ENCODE measurements around the gene DEFB129. TPM values are rescaled to one million over a fixed set of nuclear protein-coding genes. Genes with fewer than 3 reads are reported as not detected.

DEFB129 gene
- polyA plus RNA-seq, 1 donor from 2014 or later: not detected

DNA sequence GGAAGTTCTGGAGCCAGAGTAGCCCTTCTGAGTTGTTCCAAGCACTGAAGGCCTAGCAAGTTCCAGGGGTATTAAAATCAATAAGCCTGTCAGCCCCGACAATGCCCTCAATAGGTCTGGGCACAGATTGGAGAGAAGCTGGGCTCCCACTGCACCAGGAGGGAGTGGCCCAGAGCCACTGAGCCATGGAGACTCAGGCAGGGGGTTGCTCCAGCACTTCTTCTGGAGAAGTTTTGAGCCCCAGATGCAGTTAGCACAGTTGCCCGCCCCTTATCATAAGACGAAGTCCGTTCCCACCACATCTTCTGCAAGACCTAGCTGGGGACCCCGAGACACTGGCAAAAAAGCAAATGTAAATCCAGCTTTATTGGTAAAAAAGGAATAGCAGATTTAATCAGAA is 43.5 kb downstream of the DEFB129 start:
- Histone ChIP-seq H3K79me2 (replicated peaks; ENCODE audit: insufficient read depth, low read length) (no peaks in the 10 kb centered on the region), H4K20me1 (ENCODE audit: insufficient read depth) (no peaks in the 10 kb centered on the region), H3K4me3 (ENCODE audit: low read length) (no peak overlapping the region), H3K27me3 (ENCODE audit: insufficient read depth, low read depth, low read length) (no peaks in the 10 kb centered on the region), H3K36me3 (ENCODE audit: insufficient read depth, low read length) (no peaks in the 10 kb centered on the region), H3K9me2 (ENCODE audit: insufficient read depth, low read length) (no peaks in the 10 kb centered on the region), H2AFZ (ENCODE audit: low read depth, low read length) (no peak overlapping the region), H3K9me3 (ENCODE audit: low read length) (no peaks in the 10 kb centered on the region), H3K9ac (ENCODE audit: low read length) (no peak overlapping the region), H3K27ac (ENCODE audit: low read length) (no peak overlapping the region), H3K4me2 (ENCODE audit: low read length) (no peak overlapping the region), H3F3A (ENCODE audit: insufficient read depth, low read length, poor library complexity, severe bottlenecking) (no peaks in the 10 kb centered on the region)
- TF ChIP-seq EZH2 (IDR thresholded peaks at IDR 0.05; ENCODE audit: borderline replicate concordance, insufficient read depth, low read length, poor library complexity, severe bottlenecking) (no peak), SMC3 (conservative IDR thresholded peaks at IDR 0.05; ENCODE audit: poor library complexity) (no peak), MXI1 (conservative IDR thresholded peaks at IDR 0.05; ENCODE audit: poor library complexity, severe bottlenecking) (no peak), RAD21 (conservative IDR thresholded peaks at IDR 0.05) (no peak), POLR2AphosphoS5 (IDR thresholded peaks at IDR 0.05) (no peak), TAF1 (IDR thresholded peaks at IDR 0.05; ENCODE audit: low read depth) (no peak), EP300 (conservative IDR thresholded peaks at IDR 0.05; ENCODE audit: poor library complexity, severe bottlenecking) (no peak)
- TF ChIP-seq, protein P1, sequence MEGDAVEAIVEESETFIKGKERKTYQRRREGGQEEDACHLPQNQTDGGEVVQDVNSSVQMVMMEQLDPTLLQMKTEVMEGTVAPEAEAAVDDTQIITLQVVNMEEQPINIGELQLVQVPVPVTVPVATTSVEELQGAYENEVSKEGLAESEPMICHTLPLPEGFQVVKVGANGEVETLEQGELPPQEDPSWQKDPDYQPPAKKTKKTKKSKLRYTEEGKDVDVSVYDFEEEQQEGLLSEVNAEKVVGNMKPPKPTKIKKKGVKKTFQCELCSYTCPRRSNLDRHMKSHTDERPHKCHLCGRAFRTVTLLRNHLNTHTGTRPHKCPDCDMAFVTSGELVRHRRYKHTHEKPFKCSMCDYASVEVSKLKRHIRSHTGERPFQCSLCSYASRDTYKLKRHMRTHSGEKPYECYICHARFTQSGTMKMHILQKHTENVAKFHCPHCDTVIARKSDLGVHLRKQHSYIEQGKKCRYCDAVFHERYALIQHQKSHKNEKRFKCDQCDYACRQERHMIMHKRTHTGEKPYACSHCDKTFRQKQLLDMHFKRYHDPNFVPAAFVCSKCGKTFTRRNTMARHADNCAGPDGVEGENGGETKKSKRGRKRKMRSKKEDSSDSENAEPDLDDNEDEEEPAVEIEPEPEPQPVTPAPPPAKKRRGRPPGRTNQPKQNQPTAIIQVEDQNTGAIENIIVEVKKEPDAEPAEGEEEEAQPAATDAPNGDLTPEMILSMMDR (IDR thresholded peaks at IDR 0.05; ENCODE audit: poor library complexity, severe bottlenecking): no peak
- TF ChIP-seq, protein P2, sequence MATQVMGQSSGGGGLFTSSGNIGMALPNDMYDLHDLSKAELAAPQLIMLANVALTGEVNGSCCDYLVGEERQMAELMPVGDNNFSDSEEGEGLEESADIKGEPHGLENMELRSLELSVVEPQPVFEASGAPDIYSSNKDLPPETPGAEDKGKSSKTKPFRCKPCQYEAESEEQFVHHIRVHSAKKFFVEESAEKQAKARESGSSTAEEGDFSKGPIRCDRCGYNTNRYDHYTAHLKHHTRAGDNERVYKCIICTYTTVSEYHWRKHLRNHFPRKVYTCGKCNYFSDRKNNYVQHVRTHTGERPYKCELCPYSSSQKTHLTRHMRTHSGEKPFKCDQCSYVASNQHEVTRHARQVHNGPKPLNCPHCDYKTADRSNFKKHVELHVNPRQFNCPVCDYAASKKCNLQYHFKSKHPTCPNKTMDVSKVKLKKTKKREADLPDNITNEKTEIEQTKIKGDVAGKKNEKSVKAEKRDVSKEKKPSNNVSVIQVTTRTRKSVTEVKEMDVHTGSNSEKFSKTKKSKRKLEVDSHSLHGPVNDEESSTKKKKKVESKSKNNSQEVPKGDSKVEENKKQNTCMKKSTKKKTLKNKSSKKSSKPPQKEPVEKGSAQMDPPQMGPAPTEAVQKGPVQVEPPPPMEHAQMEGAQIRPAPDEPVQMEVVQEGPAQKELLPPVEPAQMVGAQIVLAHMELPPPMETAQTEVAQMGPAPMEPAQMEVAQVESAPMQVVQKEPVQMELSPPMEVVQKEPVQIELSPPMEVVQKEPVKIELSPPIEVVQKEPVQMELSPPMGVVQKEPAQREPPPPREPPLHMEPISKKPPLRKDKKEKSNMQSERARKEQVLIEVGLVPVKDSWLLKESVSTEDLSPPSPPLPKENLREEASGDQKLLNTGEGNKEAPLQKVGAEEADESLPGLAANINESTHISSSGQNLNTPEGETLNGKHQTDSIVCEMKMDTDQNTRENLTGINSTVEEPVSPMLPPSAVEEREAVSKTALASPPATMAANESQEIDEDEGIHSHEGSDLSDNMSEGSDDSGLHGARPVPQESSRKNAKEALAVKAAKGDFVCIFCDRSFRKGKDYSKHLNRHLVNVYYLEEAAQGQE (IDR thresholded peaks at IDR 0.05; ENCODE audit: borderline replicate concordance): no peak

GRCh38 chr20:271069-271468 is 44.0 kb downstream of the DEFB129 start:
- Histone ChIP-seq H2AFZ (ENCODE audit: low read depth, low read length) (no peak overlapping the region), H3F3A (ENCODE audit: insufficient read depth, low read length, poor library complexity, severe bottlenecking) (no peaks in the 10 kb centered on the region), H3K27ac (ENCODE audit: low read length) (no peak overlapping the region), H3K36me3 (ENCODE audit: insufficient read depth, low read length) (no peaks in the 10 kb centered on the region), H4K20me1 (ENCODE audit: insufficient read depth) (no peaks in the 10 kb centered on the region), H3K9me2 (ENCODE audit: insufficient read depth, low read length) (no peaks in the 10 kb centered on the region), H3K79me2 (replicated peaks; ENCODE audit: insufficient read depth, low read length) (no peaks in the 10 kb centered on the region), H3K4me3 (ENCODE audit: low read length) (no peak overlapping the region), H3K27me3 (ENCODE audit: insufficient read depth, low read depth, low read length) (no peaks in the 10 kb centered on the region), H3K9ac (ENCODE audit: low read length) (no peak overlapping the region), H3K4me2 (ENCODE audit: low read length) (no peak overlapping the region), H3K9me3 (ENCODE audit: low read length) (no peaks in the 10 kb centered on the region)
- TF ChIP-seq MXI1 (conservative IDR thresholded peaks at IDR 0.05; ENCODE audit: poor library complexity, severe bottlenecking) (no peak), POLR2AphosphoS5 (IDR thresholded peaks at IDR 0.05) (no peak), SMC3 (conservative IDR thresholded peaks at IDR 0.05; ENCODE audit: poor library complexity) (no peak), TAF1 (IDR thresholded peaks at IDR 0.05; ENCODE audit: low read depth) (no peak), RAD21 (conservative IDR thresholded peaks at IDR 0.05) (no peak), EZH2 (IDR thresholded peaks at IDR 0.05; ENCODE audit: borderline replicate concordance, insufficient read depth, low read length, poor library complexity, severe bottlenecking) (no peak), EP300 (conservative IDR thresholded peaks at IDR 0.05; ENCODE audit: poor library complexity, severe bottlenecking) (no peak)
- TF ChIP-seq, protein P2 (IDR thresholded peaks at IDR 0.05; ENCODE audit: borderline replicate concordance): no peak
- TF ChIP-seq, protein P1 (IDR thresholded peaks at IDR 0.05; ENCODE audit: poor library complexity, severe bottlenecking): no peak
